Nephron (organoid): ENCODE data around the gene MRGPRD.
A peak's percentile ranks its signal among the peaks of the same experiment; 100 is the strongest.
"Not testable (repeated sequence)": the region's sequence is repeated elsewhere in the genome, so short reads cannot be mapped to it uniquely, and the experiment has no call there.

Experiments used
- H3K27ac Mint-ChIP-seq, 3 experiments: 2 replicates each; pipeline ENCODE4 v1.8.0; 2020; ENCODE audit warnings: mixed read lengths in 3 of 3, mild to moderate bottlenecking in 2 of 3, moderate library complexity in 1 of 3
- H3K27me3 Mint-ChIP-seq: 2 replicates; pipeline ENCODE4 v1.8.0; 2021; ENCODE audit warnings: low read depth, mild to moderate bottlenecking, moderate library complexity, mixed read lengths
- H3K36me3 Mint-ChIP-seq: 2 replicates; pipeline ENCODE4 v1.8.0; 2020; ENCODE audit warnings: low read depth, mixed read lengths
- H3K4me1 Mint-ChIP-seq: 2 replicates; pipeline ENCODE4 v1.8.0; 2020; ENCODE audit warnings: mixed read lengths
- H3K4me3 Mint-ChIP-seq, 3 experiments: 2 replicates each; pipeline ENCODE4 v1.8.0; 2020; ENCODE audit warnings: mild to moderate bottlenecking in 3 of 3, mixed read lengths in 3 of 3, moderate library complexity in 2 of 3
- H3K9me3 Mint-ChIP-seq: 2 replicates; pipeline ENCODE4 v1.8.0; 2020; ENCODE audit warnings: mixed read lengths
- TF ChIP-seq, protein P1 (sequence below), 3 experiments: fragments of 200-600 bp; sonication (generic); IDR thresholded peaks; one replicate each; pipeline ENCODE4 v1.5.0; 2021; ENCODE audit warnings: antibody characterized with exemption in 3 of 3; ENCODE audit not compliant: unreplicated experiment in 3 of 3

The MRGPRD gene

DNA sequence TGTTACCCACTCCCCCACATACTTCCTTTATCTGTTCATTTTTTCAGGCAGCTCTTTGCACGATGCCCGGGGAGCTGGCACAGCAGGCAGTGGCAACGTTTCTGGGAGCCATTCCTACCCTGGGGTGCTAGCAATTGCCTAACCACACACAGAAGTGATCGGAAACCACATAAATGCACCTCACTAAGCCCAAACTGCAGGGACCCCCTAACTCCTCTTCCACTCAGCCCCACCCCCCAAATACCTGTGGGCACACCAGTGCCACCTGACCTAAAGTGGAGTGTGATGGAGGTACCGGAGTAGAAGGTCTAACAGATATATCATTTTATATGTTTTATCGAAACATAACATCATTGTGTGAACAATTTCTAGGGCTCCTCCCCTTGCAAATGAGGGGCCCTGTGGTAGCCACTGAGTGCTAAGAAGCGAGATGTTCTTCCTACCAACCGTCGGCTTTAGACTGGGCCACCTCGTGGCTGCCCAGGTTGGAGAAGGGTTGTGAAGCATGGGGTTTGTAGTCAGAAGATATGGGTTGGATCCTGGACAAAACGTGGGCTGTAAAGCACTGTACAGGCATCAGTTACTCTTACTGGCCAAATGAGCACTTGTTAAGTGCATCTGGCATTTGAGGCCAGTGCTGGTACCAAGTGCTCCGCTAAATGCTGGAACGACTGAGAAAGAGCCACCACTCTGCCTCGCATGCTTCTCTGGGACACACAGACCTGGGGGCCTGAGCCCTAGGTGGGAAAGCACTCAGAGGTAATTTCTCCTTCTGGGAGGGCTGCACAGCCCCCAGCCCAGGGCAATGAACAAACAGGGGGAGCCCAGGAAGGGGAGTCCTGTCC, 2.8 kb downstream of the MRGPRD start:
- H3K9me3 Mint-ChIP-seq = peaks cover 9% of the 10 kb centered on the region
- H3K27me3 Mint-ChIP-seq = peaks cover 23% of the 10 kb centered on the region
- peaks cover 42% of the 10 kb centered on the region for H3K4me1 Mint-ChIP-seq
- TF ChIP-seq, protein P1, sequence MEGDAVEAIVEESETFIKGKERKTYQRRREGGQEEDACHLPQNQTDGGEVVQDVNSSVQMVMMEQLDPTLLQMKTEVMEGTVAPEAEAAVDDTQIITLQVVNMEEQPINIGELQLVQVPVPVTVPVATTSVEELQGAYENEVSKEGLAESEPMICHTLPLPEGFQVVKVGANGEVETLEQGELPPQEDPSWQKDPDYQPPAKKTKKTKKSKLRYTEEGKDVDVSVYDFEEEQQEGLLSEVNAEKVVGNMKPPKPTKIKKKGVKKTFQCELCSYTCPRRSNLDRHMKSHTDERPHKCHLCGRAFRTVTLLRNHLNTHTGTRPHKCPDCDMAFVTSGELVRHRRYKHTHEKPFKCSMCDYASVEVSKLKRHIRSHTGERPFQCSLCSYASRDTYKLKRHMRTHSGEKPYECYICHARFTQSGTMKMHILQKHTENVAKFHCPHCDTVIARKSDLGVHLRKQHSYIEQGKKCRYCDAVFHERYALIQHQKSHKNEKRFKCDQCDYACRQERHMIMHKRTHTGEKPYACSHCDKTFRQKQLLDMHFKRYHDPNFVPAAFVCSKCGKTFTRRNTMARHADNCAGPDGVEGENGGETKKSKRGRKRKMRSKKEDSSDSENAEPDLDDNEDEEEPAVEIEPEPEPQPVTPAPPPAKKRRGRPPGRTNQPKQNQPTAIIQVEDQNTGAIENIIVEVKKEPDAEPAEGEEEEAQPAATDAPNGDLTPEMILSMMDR (IDR thresholded peaks at IDR 0.05; ENCODE audit: unreplicated experiment in 3 of 3) = no peak
- no peaks in the 10 kb centered on the region for H3K36me3 Mint-ChIP-seq
- H3K4me3 Mint-ChIP-seq = no peak overlapping the region
- peak overlapping the region in 1 of 3 experiments; percentile 43 for H3K27ac Mint-ChIP-seq

DNA sequence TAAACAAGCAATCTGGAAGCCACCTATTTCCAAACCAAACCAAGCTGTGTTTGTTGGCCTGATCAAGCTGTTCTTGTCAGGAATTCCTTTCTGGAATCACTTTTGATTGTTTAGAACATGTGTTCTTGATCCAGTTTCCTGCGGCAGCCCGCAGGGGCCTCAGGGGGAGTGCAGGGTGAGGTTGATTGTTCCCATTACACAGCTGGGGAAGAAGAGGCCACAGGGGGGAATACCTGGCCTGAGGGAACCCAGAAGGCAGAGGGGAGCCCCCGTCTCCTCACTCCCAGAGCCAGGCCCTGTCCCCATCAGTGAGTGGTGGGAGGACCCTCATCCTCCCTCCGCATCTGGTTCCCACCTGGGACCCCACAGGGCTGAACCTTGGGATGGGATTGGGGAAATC, 4.2 kb downstream of the MRGPRD start:
- TF ChIP-seq, protein P1 (IDR thresholded peaks at IDR 0.05; ENCODE audit: unreplicated experiment in 3 of 3) = no peak
- no peak overlapping the region for H3K27ac Mint-ChIP-seq
- peaks cover 3% of the 10 kb centered on the region for H3K9me3 Mint-ChIP-seq
- peaks cover 50% of the 10 kb centered on the region for H3K4me1 Mint-ChIP-seq
- H3K36me3 Mint-ChIP-seq = no peaks in the 10 kb centered on the region
- peaks cover 19% of the 10 kb centered on the region for H3K27me3 Mint-ChIP-seq
- no peak overlapping the region for H3K4me3 Mint-ChIP-seq

DNA sequence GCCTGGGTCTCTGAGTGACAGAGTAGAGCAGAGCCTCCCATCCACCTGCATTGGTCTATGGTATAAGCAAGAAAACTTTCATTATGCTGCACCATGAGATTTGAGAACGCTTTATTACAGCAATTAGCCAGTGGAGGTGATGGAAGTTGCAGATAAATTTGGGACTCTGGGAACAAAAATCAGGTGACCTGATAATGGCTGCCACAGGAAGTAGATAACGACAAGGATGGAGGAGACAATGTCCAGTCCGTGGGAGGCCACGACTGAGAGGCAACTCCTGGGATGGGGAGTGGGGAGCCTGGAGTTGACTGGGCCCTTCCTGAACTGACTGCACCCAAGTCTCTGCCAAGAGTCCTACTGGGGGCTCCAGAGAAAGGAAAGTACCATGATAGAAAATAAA, 4.7 kb downstream of the MRGPRD start:
- Mint-ChIP-seq H3K9me3 (peaks cover 3% of the 10 kb centered on the region), H3K36me3 (no peaks in the 10 kb centered on the region), H3K27me3 (peaks cover 19% of the 10 kb centered on the region), H3K4me1 (peaks cover 50% of the 10 kb centered on the region), H3K27ac (no peak overlapping the region), H3K4me3 (no peak overlapping the region)
- TF ChIP-seq, protein P1 (IDR thresholded peaks at IDR 0.05; ENCODE audit: unreplicated experiment in 3 of 3) = no peak

DNA sequence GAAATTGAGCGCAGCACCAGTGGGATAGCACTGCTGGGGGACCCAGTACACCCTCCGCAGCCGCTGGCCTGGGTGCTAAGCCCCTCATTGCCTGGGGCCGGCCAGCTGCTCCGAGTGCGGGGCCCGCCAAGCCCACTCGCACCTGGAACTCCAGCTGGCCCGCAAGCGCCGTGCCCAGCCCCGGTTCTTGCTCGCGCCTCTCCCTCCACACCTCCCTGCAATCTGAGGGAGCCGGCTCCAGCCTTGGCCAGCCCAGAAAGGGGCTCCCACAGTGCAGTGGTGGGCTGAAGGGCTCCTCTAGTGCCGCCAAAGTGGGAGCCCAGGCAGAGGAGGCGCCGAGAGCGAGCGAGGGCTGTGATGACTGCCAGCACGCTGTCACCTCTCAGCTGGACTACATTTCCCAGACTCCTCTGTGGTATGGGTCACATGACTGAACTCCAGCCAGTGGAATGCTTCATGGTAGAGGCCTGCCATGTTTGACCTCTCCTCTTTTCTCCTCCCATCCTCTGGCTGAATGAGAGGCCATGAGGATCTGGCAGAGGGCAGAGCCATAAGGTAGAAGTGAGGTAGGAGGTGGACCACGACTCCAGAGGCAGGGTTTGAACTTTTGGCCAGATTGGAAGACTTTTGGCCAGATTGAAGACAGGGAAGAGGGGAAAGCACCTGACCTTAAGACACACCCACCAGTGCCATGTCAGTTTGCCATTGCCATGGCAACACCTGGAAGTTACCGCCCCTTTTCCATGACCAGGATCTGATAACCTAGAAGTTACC, 6.2 kb downstream of the MRGPRD start:
- TF ChIP-seq, protein P1 (IDR thresholded peaks at IDR 0.05; ENCODE audit: unreplicated experiment in 3 of 3) = no peak
- Mint-ChIP-seq H3K27ac (peak overlapping the region in 1 of 3 experiments; percentile 7), H3K4me1 (peaks cover 50% of the 10 kb centered on the region), H3K27me3 (peaks cover 16% of the 10 kb centered on the region), H3K36me3 (no peaks in the 10 kb centered on the region), H3K4me3 (no peak overlapping the region), H3K9me3 (no peaks in the 10 kb centered on the region)

DNA sequence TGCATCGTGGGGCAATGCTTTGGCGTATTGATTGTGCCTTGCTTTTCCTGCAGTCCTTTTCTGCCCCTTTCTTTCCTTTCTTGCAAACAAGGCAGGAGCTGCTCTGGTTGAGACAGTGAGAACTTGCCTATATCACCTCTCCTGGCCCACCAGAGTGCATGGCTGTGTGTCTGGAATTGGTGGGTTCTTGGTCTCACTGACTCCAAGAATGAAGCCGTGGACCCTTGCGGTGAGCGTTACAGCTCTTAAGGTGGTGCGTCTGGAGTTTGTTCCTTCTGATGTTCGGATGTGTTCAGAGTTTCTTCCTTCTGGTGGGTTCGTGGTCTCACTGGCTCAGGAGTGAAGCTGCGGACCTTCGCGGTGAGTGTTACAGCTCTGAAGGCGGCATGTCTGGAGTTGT, 7.1 kb downstream of the MRGPRD start:
- peaks cover 48% of the 10 kb centered on the region for H3K4me1 Mint-ChIP-seq
- peaks cover 12% of the 10 kb centered on the region for H3K27me3 Mint-ChIP-seq
- H3K27ac Mint-ChIP-seq, H3K9me3 Mint-ChIP-seq, H3K4me3 Mint-ChIP-seq, H3K36me3 Mint-ChIP-seq: not testable (repeated sequence)

DNA sequence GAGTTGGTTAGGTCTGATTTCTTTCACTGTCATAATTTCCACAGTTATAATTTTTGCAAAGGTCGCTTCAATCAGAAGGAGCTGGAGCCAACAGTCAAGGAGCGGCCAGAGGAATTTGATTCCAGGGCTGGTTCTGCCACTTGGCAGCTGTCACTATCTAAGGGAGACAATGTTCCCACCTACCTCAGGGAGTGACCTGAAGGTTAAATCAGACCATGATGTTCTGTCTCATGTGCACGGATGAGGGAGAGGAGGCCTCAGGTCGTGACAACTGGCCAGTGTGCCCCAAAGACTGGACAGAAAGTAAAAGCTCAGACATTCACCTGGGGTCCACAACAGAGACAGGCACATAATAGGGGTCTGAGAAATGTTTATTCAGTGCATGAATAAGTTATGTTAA, 7.6 kb downstream of the MRGPRD start:
- TF ChIP-seq, protein P1 (IDR thresholded peaks at IDR 0.05; ENCODE audit: unreplicated experiment in 3 of 3) = no peak
- Mint-ChIP-seq H3K9me3 (peaks cover 2% of the 10 kb centered on the region), H3K4me3 (no peak overlapping the region), H3K4me1 (peaks cover 48% of the 10 kb centered on the region), H3K36me3 (no peaks in the 10 kb centered on the region), H3K27ac (peak overlapping the region in 2 of 3 experiments; percentile 58 to 65), H3K27me3 (peaks cover 11% of the 10 kb centered on the region)
